HEK293 (cell line): ENCODE results near the gene FRYL.

Experiments
- BCL11A ChIP-seq: fragments of 450-650 bp; formaldehyde crosslinking; IDR thresholded peaks from 2 replicates; pipeline ENCODE4 v1.5.1; 2016; ENCODE audit warnings: low read depth, missing biosample characterization, missing genetic modification characterization
- HOXA7 ChIP-seq: sonication (generic); formaldehyde crosslinking; IDR thresholded peaks from 2 replicates; pipeline ENCODE4 v1.8.1; 2022; ENCODE audit warnings: missing genetic modification reagents, borderline replicate concordance
- TCF7L2 ChIP-seq: IDR thresholded peaks from 2 replicates; pipeline ENCODE4 v1.6.1; 2011; ENCODE audit warnings: low read depth, mild to moderate bottlenecking, inconsistent platforms, low read length, moderate library complexity, borderline replicate concordance
- ZNF10 ChIP-seq: fragments of 450-650 bp; formaldehyde crosslinking; IDR thresholded peaks from 2 replicates; pipeline ENCODE4 v1.5.1; 2017; ENCODE audit warnings: missing biosample characterization, missing genetic modification characterization
- ZNF175 ChIP-seq: fragments of 450-650 bp; formaldehyde crosslinking; IDR thresholded peaks from 2 replicates; pipeline ENCODE4 v1.5.1; 2016; ENCODE audit warnings: missing biosample characterization, missing genetic modification characterization
- ZNF394 ChIP-seq: fragments of 450-650 bp; formaldehyde crosslinking; IDR thresholded peaks from 2 replicates; pipeline ENCODE4 v1.5.1; 2016; ENCODE audit warnings: missing biosample characterization, missing genetic modification characterization, mild to moderate bottlenecking, moderate library complexity, borderline replicate concordance
- ZNF521 ChIP-seq: fragments of 450-650 bp; formaldehyde crosslinking; IDR thresholded peaks from 2 replicates; pipeline ENCODE4 v1.5.1; 2017; ENCODE audit warnings: missing biosample characterization, mild to moderate bottlenecking, missing genetic modification characterization
- ZNF530 ChIP-seq: fragments of 450-650 bp; formaldehyde crosslinking; IDR thresholded peaks from 2 replicates; pipeline ENCODE4 v1.5.1; 2016; ENCODE audit warnings: low read depth, missing biosample characterization, missing genetic modification characterization
- ZNF600 ChIP-seq: fragments of 450-650 bp; formaldehyde crosslinking; IDR thresholded peaks from 2 replicates; pipeline ENCODE4 v1.5.1; 2016; ENCODE audit warnings: missing biosample characterization, missing genetic modification characterization
- TF ChIP-seq, protein P1 (sequence below): fragments of 450-650 bp; formaldehyde crosslinking; IDR thresholded peaks from 2 replicates; pipeline ENCODE4 v1.5.1; 2017; ENCODE audit warnings: missing biosample characterization, missing genetic modification characterization
- TF ChIP-seq, protein P2 (sequence below): fragments of 450-650 bp; formaldehyde crosslinking; IDR thresholded peaks from 2 replicates; pipeline ENCODE4 v1.5.1; 2016; ENCODE audit warnings: missing biosample characterization, missing genetic modification characterization
- TF ChIP-seq, protein P3 (sequence below): fragments of 450-650 bp; formaldehyde crosslinking; IDR thresholded peaks from 2 replicates; pipeline ENCODE4 v1.5.1; 2016; ENCODE audit warnings: missing biosample characterization, missing genetic modification characterization

DNA sequence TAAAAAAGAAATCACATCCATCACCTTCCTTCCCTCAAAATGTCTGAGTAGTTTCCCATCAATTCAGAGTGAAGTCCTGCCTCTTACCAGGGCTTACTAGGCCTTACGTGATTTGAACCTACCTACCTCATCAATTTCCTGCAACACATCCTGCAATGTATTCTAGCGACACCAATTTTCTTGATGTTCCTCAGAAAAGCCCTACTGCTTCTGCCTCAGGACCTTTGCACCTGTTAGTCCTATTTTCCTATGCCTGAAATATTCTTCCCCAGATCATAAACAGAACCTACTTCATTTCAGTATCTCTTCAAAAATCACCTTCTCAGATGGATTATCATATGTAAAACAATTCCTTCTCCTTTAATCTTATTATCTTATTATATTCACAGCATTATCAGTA lies 237.2 kb downstream of the FRYL start:
- no peak for TF ChIP-seq TCF7L2
- no peak for TF ChIP-seq ZNF530 (tag by site-specific recombination)
- no peak for TF ChIP-seq BCL11A (tag by site-specific recombination)
- TF ChIP-seq ZNF175 = no peak
- TF ChIP-seq ZNF394 (tag by site-specific recombination) = no peak
- TF ChIP-seq ZNF521 = no peak
- TF ChIP-seq ZNF10 (tag by site-specific recombination) = no peak
- TF ChIP-seq, protein P1, sequence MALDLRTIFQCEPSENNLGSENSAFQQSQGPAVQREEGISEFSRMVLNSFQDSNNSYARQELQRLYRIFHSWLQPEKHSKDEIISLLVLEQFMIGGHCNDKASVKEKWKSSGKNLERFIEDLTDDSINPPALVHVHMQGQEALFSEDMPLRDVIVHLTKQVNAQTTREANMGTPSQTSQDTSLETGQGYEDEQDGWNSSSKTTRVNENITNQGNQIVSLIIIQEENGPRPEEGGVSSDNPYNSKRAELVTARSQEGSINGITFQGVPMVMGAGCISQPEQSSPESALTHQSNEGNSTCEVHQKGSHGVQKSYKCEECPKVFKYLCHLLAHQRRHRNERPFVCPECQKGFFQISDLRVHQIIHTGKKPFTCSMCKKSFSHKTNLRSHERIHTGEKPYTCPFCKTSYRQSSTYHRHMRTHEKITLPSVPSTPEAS (tag by site-specific recombination) = no peak
- TF ChIP-seq, protein P2, sequence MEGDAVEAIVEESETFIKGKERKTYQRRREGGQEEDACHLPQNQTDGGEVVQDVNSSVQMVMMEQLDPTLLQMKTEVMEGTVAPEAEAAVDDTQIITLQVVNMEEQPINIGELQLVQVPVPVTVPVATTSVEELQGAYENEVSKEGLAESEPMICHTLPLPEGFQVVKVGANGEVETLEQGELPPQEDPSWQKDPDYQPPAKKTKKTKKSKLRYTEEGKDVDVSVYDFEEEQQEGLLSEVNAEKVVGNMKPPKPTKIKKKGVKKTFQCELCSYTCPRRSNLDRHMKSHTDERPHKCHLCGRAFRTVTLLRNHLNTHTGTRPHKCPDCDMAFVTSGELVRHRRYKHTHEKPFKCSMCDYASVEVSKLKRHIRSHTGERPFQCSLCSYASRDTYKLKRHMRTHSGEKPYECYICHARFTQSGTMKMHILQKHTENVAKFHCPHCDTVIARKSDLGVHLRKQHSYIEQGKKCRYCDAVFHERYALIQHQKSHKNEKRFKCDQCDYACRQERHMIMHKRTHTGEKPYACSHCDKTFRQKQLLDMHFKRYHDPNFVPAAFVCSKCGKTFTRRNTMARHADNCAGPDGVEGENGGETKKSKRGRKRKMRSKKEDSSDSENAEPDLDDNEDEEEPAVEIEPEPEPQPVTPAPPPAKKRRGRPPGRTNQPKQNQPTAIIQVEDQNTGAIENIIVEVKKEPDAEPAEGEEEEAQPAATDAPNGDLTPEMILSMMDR = no peak
- TF ChIP-seq ZNF600 = no peak
- no peak for TF ChIP-seq HOXA7 (CRISPR knock-in tag)
- TF ChIP-seq, protein P3, sequence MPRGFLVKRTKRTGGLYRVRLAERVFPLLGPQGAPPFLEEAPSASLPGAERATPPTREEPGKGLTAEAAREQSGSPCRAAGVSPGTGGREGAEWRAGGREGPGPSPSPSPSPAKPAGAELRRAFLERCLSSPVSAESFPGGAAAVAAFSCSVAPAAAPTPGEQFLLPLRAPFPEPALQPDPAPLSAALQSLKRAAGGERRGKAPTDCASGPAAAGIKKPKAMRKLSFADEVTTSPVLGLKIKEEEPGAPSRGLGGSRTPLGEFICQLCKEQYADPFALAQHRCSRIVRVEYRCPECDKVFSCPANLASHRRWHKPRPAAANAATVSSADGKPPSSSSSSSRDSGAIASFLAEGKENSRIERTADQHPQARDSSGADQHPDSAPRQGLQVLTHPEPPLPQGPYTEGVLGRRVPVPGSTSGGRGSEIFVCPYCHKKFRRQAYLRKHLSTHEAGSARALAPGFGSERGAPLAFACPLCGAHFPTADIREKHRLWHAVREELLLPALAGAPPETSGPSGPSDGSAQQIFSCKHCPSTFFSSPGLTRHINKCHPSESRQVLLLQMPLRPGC (tag by site-specific recombination) = no peak
